ENCODE data around the gene PSMB3.

- TF ChIP-seq EZH2phosphoT487 (IDR thresholded peaks at IDR 0.05; ENCODE audit: borderline replicate concordance, low read length) (no peak), CTCF (conservative IDR thresholded peaks at IDR 0.05; ENCODE audit: low read depth, low read length) (no peak)
These were observed 45.9 kb upstream of the PSMB3 start for GRCh38 chr17:38706505-38707216.

All from PC-3 (cell line).